Retinal pigment epithelial cell (primary cell): ENCODE measurements around the gene LCE5A.

Source experiments
- DNase-seq: peaks from one replicate; pipeline ENCODE4 v3.0.0-alpha.2; 2010; ENCODE audit warnings: low read depth
- H3K4me3 ChIP-seq: 2 replicates; pipeline ENCODE4 v1.5.1; 2011; ENCODE audit warnings: mild to moderate bottlenecking, low read length, control low read depth, moderate library complexity
- TF ChIP-seq, protein P1 (sequence below): conservative IDR thresholded peaks from 2 replicates; pipeline ENCODE4 v1.5.1; 2011; ENCODE audit warnings: low read depth, low read length, control low read depth, inconsistent platforms

LCE5A gene

DNA sequence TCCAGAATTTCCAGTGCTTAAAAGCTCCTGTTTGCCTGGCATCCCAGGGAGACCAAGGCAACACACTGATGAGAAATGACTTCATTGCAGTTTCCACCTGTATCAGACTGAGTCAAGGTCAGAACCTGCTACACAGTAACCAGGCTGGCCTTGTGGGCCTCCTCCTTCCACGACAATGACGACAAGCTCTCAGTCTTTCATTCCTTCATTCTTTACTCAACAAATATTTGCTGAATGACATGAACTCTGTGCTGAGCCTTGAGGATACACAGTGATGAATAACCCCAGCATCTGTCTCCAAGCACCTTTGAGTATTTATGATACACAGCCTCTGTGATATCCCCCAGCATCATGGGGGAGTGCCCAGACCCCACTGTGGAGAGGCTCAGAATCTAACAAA is 8.9 kb upstream of the LCE5A start:
- TF ChIP-seq, protein P1, sequence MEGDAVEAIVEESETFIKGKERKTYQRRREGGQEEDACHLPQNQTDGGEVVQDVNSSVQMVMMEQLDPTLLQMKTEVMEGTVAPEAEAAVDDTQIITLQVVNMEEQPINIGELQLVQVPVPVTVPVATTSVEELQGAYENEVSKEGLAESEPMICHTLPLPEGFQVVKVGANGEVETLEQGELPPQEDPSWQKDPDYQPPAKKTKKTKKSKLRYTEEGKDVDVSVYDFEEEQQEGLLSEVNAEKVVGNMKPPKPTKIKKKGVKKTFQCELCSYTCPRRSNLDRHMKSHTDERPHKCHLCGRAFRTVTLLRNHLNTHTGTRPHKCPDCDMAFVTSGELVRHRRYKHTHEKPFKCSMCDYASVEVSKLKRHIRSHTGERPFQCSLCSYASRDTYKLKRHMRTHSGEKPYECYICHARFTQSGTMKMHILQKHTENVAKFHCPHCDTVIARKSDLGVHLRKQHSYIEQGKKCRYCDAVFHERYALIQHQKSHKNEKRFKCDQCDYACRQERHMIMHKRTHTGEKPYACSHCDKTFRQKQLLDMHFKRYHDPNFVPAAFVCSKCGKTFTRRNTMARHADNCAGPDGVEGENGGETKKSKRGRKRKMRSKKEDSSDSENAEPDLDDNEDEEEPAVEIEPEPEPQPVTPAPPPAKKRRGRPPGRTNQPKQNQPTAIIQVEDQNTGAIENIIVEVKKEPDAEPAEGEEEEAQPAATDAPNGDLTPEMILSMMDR, result no peak
- DNase-seq, result no peak
- no peak overlapping the region for H3K4me3 ChIP-seq

GRCh38 chr1:152502496-152503180 is 8.0 kb upstream of the LCE5A start:
- TF ChIP-seq, protein P1, result no peak
- DNase-seq, result peak; percentile 14
- no peak overlapping the region for H3K4me3 ChIP-seq

- H3K4me3 ChIP-seq, result no peak overlapping the region
- DNase-seq, result no peak
- TF ChIP-seq, protein P1, result no peak
Observed at GRCh38 chr1:152505083-152505482, 5.5 kb upstream of the LCE5A start.

GRCh38 chr1:152506899-152507498 is 3.6 kb upstream of the LCE5A start:
- no peak overlapping the region for H3K4me3 ChIP-seq
- TF ChIP-seq, protein P1, result no peak
- no peak for DNase-seq

- TF ChIP-seq, protein P1, result no peak
- no peak for DNase-seq
- H3K4me3 ChIP-seq, result no peak overlapping the region
Observed at GRCh38 chr1:152511596-152511995, 993 bp downstream of the LCE5A start.

GRCh38 chr1:152513081-152513480 is 2.5 kb downstream of the LCE5A start:
- H3K4me3 ChIP-seq, result no peak overlapping the region
- TF ChIP-seq, protein P1, result no peak
- no peak for DNase-seq
